KMS-11 (cell line): ENCODE data around the gene GPR139.

ENCODE experiments used
- H2AFZ ChIP-seq: fragments of 200-600 bp; sonication (generic); 2 replicates; pipeline ENCODE4 v1.6.1; 2016; ENCODE audit warnings: antibody characterized with exemption, mixed run types, low read depth
- H3K27ac ChIP-seq: fragments of 200-600 bp; sonication (generic); 2 replicates; pipeline ENCODE4 v1.6.1; 2016; ENCODE audit warnings: mild to moderate bottlenecking, mixed run types
- H3K27me3 ChIP-seq: fragments of 200-600 bp; sonication (generic); 2 replicates; pipeline ENCODE4 v1.6.1; 2017; ENCODE audit warnings: mild to moderate bottlenecking, low read depth, mixed run types, moderate library complexity; ENCODE audit not compliant: insufficient read depth
- H3K36me3 ChIP-seq: fragments of 200-600 bp; sonication (generic); 2 replicates; pipeline ENCODE4 v1.6.1; 2017; ENCODE audit warnings: mild to moderate bottlenecking, mixed run types; ENCODE audit not compliant: insufficient read depth
- H3K4me1 ChIP-seq: fragments of 200-600 bp; sonication (generic); 2 replicates; pipeline ENCODE4 v1.6.1; 2016; ENCODE audit warnings: mild to moderate bottlenecking, low read depth, mixed run types; ENCODE audit not compliant: poor library complexity, severe bottlenecking
- H3K4me2 ChIP-seq: fragments of 200-600 bp; sonication (generic); 2 replicates; pipeline ENCODE4 v1.7.0; 2016; ENCODE audit warnings: mild to moderate bottlenecking, mixed run types
- H3K4me3 ChIP-seq: fragments of 200-600 bp; sonication (generic); IDR thresholded peaks from 2 replicates; pipeline ENCODE4 v1.6.1; 2017; ENCODE audit warnings: low read depth, low read length, mixed read lengths; ENCODE audit not compliant: insufficient read depth
- H3K79me2 ChIP-seq: fragments of 200-600 bp; sonication (generic); 2 replicates; pipeline ENCODE4 v1.6.1; 2016; ENCODE audit warnings: low read depth, mixed run types; ENCODE audit not compliant: insufficient read depth
- H3K9ac ChIP-seq: fragments of 200-600 bp; sonication (generic); 2 replicates; pipeline ENCODE4 v1.6.1; 2016; ENCODE audit warnings: mild to moderate bottlenecking, mixed run types
- H4K20me1 ChIP-seq: fragments of 200-600 bp; sonication (generic); 2 replicates; pipeline ENCODE4 v1.6.1; 2016; ENCODE audit warnings: mild to moderate bottlenecking, mixed run types; ENCODE audit not compliant: insufficient read depth
- CTCF ChIP-seq: fragments of 200-600 bp; sonication (generic); conservative IDR thresholded peaks from 2 replicates; pipeline ENCODE4 v1.6.1; 2017; ENCODE audit warnings: low read depth, mild to moderate bottlenecking, antibody characterized with exemption, low read length, moderate library complexity, mixed read lengths

Gene GPR139

GRCh38 chr16:20020083-20020482 lies 53.6 kb downstream of the GPR139 start:
- no peak overlapping the region for H3K4me3 ChIP-seq

GRCh38 chr16:20016234-20016633 lies 57.5 kb downstream of the GPR139 start:
- Histone ChIP-seq H3K4me3 (no peak overlapping the region), H3K27me3 (no peaks in the 10 kb centered on the region), H3K4me1 (no peaks in the 10 kb centered on the region), H3K36me3 (no peaks in the 10 kb centered on the region), H3K4me2 (no peak overlapping the region), H3K79me2 (no peaks in the 10 kb centered on the region), H2AFZ (no peak overlapping the region), H4K20me1 (no peaks in the 10 kb centered on the region), H3K9ac (no peak overlapping the region), H3K27ac (no peak overlapping the region)
- no peak for TF ChIP-seq CTCF

More at GRCh38 chr16:20020083-20020482, 53.6 kb downstream of the GPR139 start:
- H3K27me3 ChIP-seq, result no peaks in the 10 kb centered on the region
- H3K9ac ChIP-seq, result no peak overlapping the region
- H3K79me2 ChIP-seq, result no peaks in the 10 kb centered on the region
- no peak for TF ChIP-seq CTCF
- no peak overlapping the region for H3K27ac ChIP-seq
- no peaks in the 10 kb centered on the region for H4K20me1 ChIP-seq
- H3K36me3 ChIP-seq, result no peaks in the 10 kb centered on the region
- H3K4me2 ChIP-seq, result no peak overlapping the region
- H2AFZ ChIP-seq, result no peak overlapping the region
- no peaks in the 10 kb centered on the region for H3K4me1 ChIP-seq

GRCh38 chr16:20004931-20005330 lies 68.8 kb downstream of the GPR139 start:
- Histone ChIP-seq H3K4me3 (no peak overlapping the region), H4K20me1 (no peaks in the 10 kb centered on the region), H3K36me3 (no peaks in the 10 kb centered on the region), H3K79me2 (no peaks in the 10 kb centered on the region), H3K27ac (no peak overlapping the region), H2AFZ (no peak overlapping the region), H3K4me2 (no peak overlapping the region), H3K9ac (no peak overlapping the region), H3K27me3 (no peaks in the 10 kb centered on the region), H3K4me1 (no peaks in the 10 kb centered on the region)
- TF ChIP-seq CTCF, result no peak

- Histone ChIP-seq H3K27ac (no peak overlapping the region), H2AFZ (no peak overlapping the region), H3K4me3 (no peak overlapping the region), H3K9ac (no peak overlapping the region), H4K20me1 (no peaks in the 10 kb centered on the region), H3K4me1 (no peaks in the 10 kb centered on the region), H3K36me3 (no peaks in the 10 kb centered on the region), H3K27me3 (no peaks in the 10 kb centered on the region), H3K79me2 (no peaks in the 10 kb centered on the region), H3K4me2 (no peak overlapping the region)
- no peak for TF ChIP-seq CTCF
Observed at GRCh38 chr16:20002936-20003335, 70.8 kb downstream of the GPR139 start.
